GM12878 (cell line): Measurements from ENCODE around the gene PMPCA. TPM values are rescaled to one million over a fixed set of nuclear protein-coding genes. Genes with fewer than 3 reads are reported as not detected.
A peak's percentile ranks its signal among the peaks of the same experiment; 100 is the strongest.

Experiments
- ATAC-seq: fragments of 200-7000 bp; cut with Tn5 transposase; 3 replicates; pipeline ENCODE4 v1.9.1; 2020; ENCODE audit warnings: mild to moderate bottlenecking, moderate library complexity
- BruUV-seq: library from RNA; stranded (reverse); fragments of 400-500 nt; replicated peaks from 2 replicates; lab custom pipeline; 2021; lab: Mats Ljungman, UMichigan
- CTCF ChIA-PET: fragments of 300-600 bp; sonication (Branson Sonifier 250); formaldehyde crosslinking; extraction: SDS; loops from one replicate; lab custom pipeline; 2021; ENCODE audit warnings: inconsistent platforms; lab: Yijun Ruan, JAX
- POLR2A ChIA-PET: fragments of 350-600 bp; formaldehyde crosslinking; extraction: SDS; loops from one replicate; lab custom pipeline; 2021; ENCODE audit warnings: inconsistent platforms; lab: Charles Lee
- RAD21 ChIA-PET: fragments of 300-600 bp; sonication (Branson Sonifier 250); formaldehyde crosslinking; loops from one replicate; lab custom pipeline; 2023; ENCODE audit warnings: antibody characterized with exemption; ENCODE audit not compliant: unreplicated experiment; lab: Charles Lee
- SMC1A ChIA-PET: fragments of 300-600 bp; sonication (Branson Sonifier 250); formaldehyde crosslinking; loops from one replicate; lab custom pipeline; 2023; ENCODE audit not compliant: unreplicated experiment, uncharacterized antibody; lab: Charles Lee
- DNase-seq: peaks from one replicate; pipeline ENCODE4 v3.0.0-alpha.2; 2011; ENCODE audit warnings: low read depth, low spot score
- FAIRE-seq: peaks from 3 replicates; lab custom pipeline; 2011; peaks lifted over from hg19 to GRCh38; lab: Jason Lieb, UNC
- H2AFZ ChIP-seq: 2 replicates; pipeline ENCODE4 v1.6.0; 2011; ENCODE audit warnings: low read depth, low read length, control low read depth; ENCODE audit not compliant: control insufficient read depth
- H3K27ac ChIP-seq: 2 replicates; pipeline ENCODE4 v1.5.1; 2011; ENCODE audit warnings: control low read depth; ENCODE audit not compliant: control insufficient read depth, insufficient read depth
- H3K27me3 ChIP-seq, 2 experiments: replicated peaks in 1 of 2; 2 replicates each; pipeline versions ENCODE4 v1.6.0 to v1.6.1; 2011; ENCODE audit warnings: low read length in 1 of 2; ENCODE audit not compliant: control insufficient read depth in 2 of 2, insufficient read depth in 2 of 2
- H3K36me3 ChIP-seq, 2 experiments: 2 replicates each; pipeline ENCODE4 v1.5.1; 2011; ENCODE audit warnings: low read length in 1 of 2; ENCODE audit not compliant: control insufficient read depth in 2 of 2, insufficient read depth in 2 of 2
- H3K4me1 ChIP-seq: 2 replicates; pipeline ENCODE4 v1.6.1; 2011; ENCODE audit warnings: mild to moderate bottlenecking, low read length, moderate library complexity, mixed read lengths; ENCODE audit not compliant: control insufficient read depth, insufficient read depth
- H3K4me2 ChIP-seq: 2 replicates; pipeline ENCODE4 v1.6.0; 2011; ENCODE audit warnings: control low read depth; ENCODE audit not compliant: control insufficient read depth, insufficient read depth
- H3K4me3 ChIP-seq: fragments of 200-600 bp; sonication (generic); 2 replicates; pipeline ENCODE4 v1.5.1; 2016
- H3K79me2 ChIP-seq: 2 replicates; pipeline ENCODE4 v1.6.0; 2011; ENCODE audit warnings: low read length; ENCODE audit not compliant: control insufficient read depth, insufficient read depth
- H3K9ac ChIP-seq: 2 replicates; pipeline ENCODE4 v1.8.0; 2011; ENCODE audit warnings: low read length, control low read depth, mixed read lengths; ENCODE audit not compliant: control insufficient read depth, insufficient read depth
- H3K9me3 ChIP-seq: replicated peaks from 3 replicates; pipeline ENCODE4 v1.5.1; 2011; ENCODE audit warnings: mild to moderate bottlenecking, low read length; ENCODE audit not compliant: control insufficient read depth, insufficient read depth
- H4K20me1 ChIP-seq: 2 replicates; pipeline ENCODE4 v1.6.0; 2011; ENCODE audit not compliant: control insufficient read depth, insufficient read depth
- CBX5 ChIP-seq: sonication (generic); IDR thresholded peaks from 2 replicates; pipeline ENCODE4 v1.6.1; 2016; ENCODE audit warnings: low read depth, moderate library complexity, mild to moderate bottlenecking, inconsistent platforms
- HDGF ChIP-seq: fragments of 450-650 bp; IDR thresholded peaks from 2 replicates; pipeline ENCODE4 v1.6.1; 2016; ENCODE audit warnings: antibody characterized with exemption
- KAT2A ChIP-seq: conservative IDR thresholded peaks from 2 replicates; pipeline ENCODE4 v1.6.1; 2011; ENCODE audit warnings: low read depth, low read length; ENCODE audit not compliant: control insufficient read depth
- MYB ChIP-seq: fragments of 150-350 bp; IDR thresholded peaks from 2 replicates; pipeline ENCODE4 v1.6.1; 2014; ENCODE audit warnings: mild to moderate bottlenecking, low read depth, low read length, borderline replicate concordance
- NR2C1 ChIP-seq: fragments of 450-650 bp; IDR thresholded peaks from 2 replicates; pipeline ENCODE4 v1.6.1; 2017; ENCODE audit warnings: antibody characterized with exemption, mild to moderate bottlenecking, moderate library complexity
- NR2F1 ChIP-seq: fragments of 450-650 bp; conservative IDR thresholded peaks from 2 replicates; pipeline ENCODE4 v1.6.1; 2017; ENCODE audit warnings: mild to moderate bottlenecking
- POLR2A ChIP-seq: IDR thresholded peaks from 2 replicates; pipeline ENCODE4 v1.6.1; 2011; ENCODE audit warnings: low read depth, mild to moderate bottlenecking, low read length
- STAT1 ChIP-seq: fragments of 450-650 bp; conservative IDR thresholded peaks from 2 replicates; pipeline ENCODE4 v1.6.1; 2014; ENCODE audit warnings: antibody characterized with exemption, mild to moderate bottlenecking
- WGBS: methylation state at CpG from one replicate; pipeline ENCODE4 v1.1.6; 2016; ENCODE audit warnings: low lambda C conversion rate; ENCODE audit not compliant: insufficient replicate concordance, insufficient coverage; ENCODE audit errors: missing lambda C conversion rate; 5-methylcytosine and 5-hydroxymethylcytosine counted together
- in situ Hi-C: fragments of 300-500 bp; cut with MboI; formaldehyde crosslinking; loops from 9 replicates; pipeline ENCODE4 v1.14.3; 2018; ENCODE audit warnings: mixed read lengths
- intact Hi-C: fragments of 100-400 bp; cut with micrococcal nuclease; formaldehyde crosslinking; loops from one replicate; pipeline ENCODE4 v1.14.2; 2022; ENCODE audit not compliant: unreplicated experiment
- polyA plus RNA-seq, 11 experiments: library from polyadenylated mRNA; depleted of rRNA in 4 of 11; unstranded in 6 of 11; stranded (reverse) in 5 of 11; fragments of >200 nt; fragmentation: Nextera tagmentation in 4 of 11; fragmentation: Illumina TruSeq in 1 of 11; extraction: Ambion mirVana in 4 of 11; extraction: Trizol in 1 of 11; gene quantifications; 1 replicate in 1 of 11; 2 replicates in 10 of 11; pipeline versions ENCODE4 v1.2.1 to v1.2.3, GENCODE V29; 2011 to 2016; ENCODE audit warnings: inconsistent platforms in 2 of 11, missing spikeins in 2 of 11, low read depth in 1 of 11
- total RNA-seq, 4 experiments: library from RNA; depleted of rRNA in 3 of 4; stranded (reverse); fragments of >200 nt in 3 of 4; fragmentation: Illumina TruSeq in 1 of 4; extraction: Trizol in 1 of 4; gene quantifications; 2 replicates each; pipeline versions ENCODE4 v1.2.1 to v1.2.3, GENCODE V29; 2013 to 2021

PMPCA gene
- total and polyA plus RNA-seq, 10 of the 15 experiments (the other 5 are each of a cell fraction or from before 2014, with no cell fraction given) = 8.1 to 137 (median 75.7) TPM

- Histone ChIP-seq H3K27me3 (no peaks in the 10 kb centered on the region), H3K36me3 (peaks cover 0 to 12% of the 10 kb centered on the region in 2 experiments; a peak in 3 of 4 replicates), H3K9ac (no peak overlapping the region), H3K9me3 (no peaks in the 10 kb centered on the region), H3K4me1 (peaks cover 6% of the 10 kb centered on the region; the same call in 1 of the 2 replicates), H2AFZ (no peak overlapping the region), H3K4me3 (no peak overlapping the region)
- in situ Hi-C loops = no loop called here
- ATAC-seq (no peak), DNase-seq (no peak)
- ChIA-PET CTCF (interaction anchor here (1.6 kb wide), 1 partner anchor 46 kb away, joined by 4 read pairs; no protein-coding TSS in a partner anchor), POLR2A (no interaction called here), SMC1A (no interaction called here)
- 97% methylated on average over 15 of the region's 17 CpGs for WGBS
- BruUV-seq = no TSS peak
- TF ChIP-seq CBX5 (no peak), NR2F1 (no peak), POLR2A (no peak), NR2C1 (no peak), KAT2A (no peak), HDGF (no peak)
- TF ChIP-seq, all 136 proteins: peak for 0
- FAIRE-seq = no peak
- intact Hi-C loops = no loop called here
- no peak overlapping the region for H3K4me2 ChIP-seq
- RAD21 ChIA-PET = no interaction called here
- H3K79me2 ChIP-seq = peaks cover 40% of the 10 kb centered on the region
- no peaks in the 10 kb centered on the region for H4K20me1 ChIP-seq
- no peak overlapping the region for H3K27ac ChIP-seq
Observed at GRCh38 chr9:136434580-136435169, 24.2 kb downstream of the PMPCA start.

DNA sequence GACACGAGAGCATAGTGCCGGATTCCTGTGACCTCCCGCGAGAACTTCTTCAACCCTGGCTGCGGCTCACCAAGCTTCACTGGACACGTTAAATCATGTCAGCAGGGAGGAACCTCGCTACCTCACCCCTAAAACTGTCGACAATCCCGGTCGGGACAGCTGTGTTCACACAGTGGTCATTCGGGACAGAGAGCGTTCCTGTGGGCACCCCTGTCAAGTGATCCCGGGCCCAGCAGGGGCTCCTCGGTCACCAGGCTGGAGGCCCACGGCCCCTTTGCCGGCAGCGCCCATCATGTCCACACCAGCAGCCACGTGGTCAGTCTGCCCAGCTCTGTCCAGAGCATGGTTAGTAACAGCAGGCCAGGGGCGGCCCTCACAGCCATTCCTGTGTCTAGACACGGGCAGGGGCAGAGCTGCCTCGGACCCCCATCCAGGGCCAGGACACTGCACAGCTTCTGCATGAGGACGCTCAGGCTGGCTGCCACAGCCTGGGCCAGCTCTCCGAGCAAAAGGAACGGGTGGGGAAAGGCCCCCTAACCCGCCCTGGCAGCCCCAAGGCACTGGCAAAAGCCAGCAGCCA, 25.7 kb downstream of the PMPCA start:
- FAIRE-seq = no peak
- Histone ChIP-seq H2AFZ (no peak overlapping the region), H4K20me1 (no peaks in the 10 kb centered on the region), H3K4me2 (peak overlapping the region; percentile 48), H3K27ac (no peak overlapping the region), H3K4me3 (no peak overlapping the region), H3K9ac (no peak overlapping the region), H3K36me3 (peaks cover 3 to 4% of the 10 kb centered on the region in 2 experiments), H3K27me3 (no peaks in the 10 kb centered on the region), H3K4me1 (peaks cover 6% of the 10 kb centered on the region; the same call in 1 of the 2 replicates), H3K79me2 (peaks cover 40% of the 10 kb centered on the region), H3K9me3 (no peaks in the 10 kb centered on the region)
- SMC1A ChIA-PET = interaction anchor here (1.3 kb wide), 1 partner anchor 27 kb away, joined by 3 read pairs; no protein-coding TSS in a partner anchor
- POLR2A ChIA-PET = no interaction called here
- no peak for DNase-seq
- intact Hi-C loops (no loop called here), in situ Hi-C loops (no loop called here)
- ATAC-seq = no peak
- WGBS = 93% methylated on average over 25 of the region's 25 CpGs
- BruUV-seq = no TSS peak
- TF ChIP-seq STAT1 = no peak
- TF ChIP-seq MYB = no peak
- RAD21 ChIA-PET = interaction anchor here (1.0 kb wide), 1 partner anchor 23 kb away, joined by 3 read pairs; no protein-coding TSS in a partner anchor
- CTCF ChIA-PET = interaction anchor here (1.6 kb wide), 1 partner anchor 44 kb away, joined by 4 read pairs; no protein-coding TSS in a partner anchor
